ENCODE data around the gene ZBTB40. TPM values are rescaled to one million over a fixed set of nuclear protein-coding genes. Genes with fewer than 3 reads are reported as not detected.

The ZBTB40 gene, protein sequence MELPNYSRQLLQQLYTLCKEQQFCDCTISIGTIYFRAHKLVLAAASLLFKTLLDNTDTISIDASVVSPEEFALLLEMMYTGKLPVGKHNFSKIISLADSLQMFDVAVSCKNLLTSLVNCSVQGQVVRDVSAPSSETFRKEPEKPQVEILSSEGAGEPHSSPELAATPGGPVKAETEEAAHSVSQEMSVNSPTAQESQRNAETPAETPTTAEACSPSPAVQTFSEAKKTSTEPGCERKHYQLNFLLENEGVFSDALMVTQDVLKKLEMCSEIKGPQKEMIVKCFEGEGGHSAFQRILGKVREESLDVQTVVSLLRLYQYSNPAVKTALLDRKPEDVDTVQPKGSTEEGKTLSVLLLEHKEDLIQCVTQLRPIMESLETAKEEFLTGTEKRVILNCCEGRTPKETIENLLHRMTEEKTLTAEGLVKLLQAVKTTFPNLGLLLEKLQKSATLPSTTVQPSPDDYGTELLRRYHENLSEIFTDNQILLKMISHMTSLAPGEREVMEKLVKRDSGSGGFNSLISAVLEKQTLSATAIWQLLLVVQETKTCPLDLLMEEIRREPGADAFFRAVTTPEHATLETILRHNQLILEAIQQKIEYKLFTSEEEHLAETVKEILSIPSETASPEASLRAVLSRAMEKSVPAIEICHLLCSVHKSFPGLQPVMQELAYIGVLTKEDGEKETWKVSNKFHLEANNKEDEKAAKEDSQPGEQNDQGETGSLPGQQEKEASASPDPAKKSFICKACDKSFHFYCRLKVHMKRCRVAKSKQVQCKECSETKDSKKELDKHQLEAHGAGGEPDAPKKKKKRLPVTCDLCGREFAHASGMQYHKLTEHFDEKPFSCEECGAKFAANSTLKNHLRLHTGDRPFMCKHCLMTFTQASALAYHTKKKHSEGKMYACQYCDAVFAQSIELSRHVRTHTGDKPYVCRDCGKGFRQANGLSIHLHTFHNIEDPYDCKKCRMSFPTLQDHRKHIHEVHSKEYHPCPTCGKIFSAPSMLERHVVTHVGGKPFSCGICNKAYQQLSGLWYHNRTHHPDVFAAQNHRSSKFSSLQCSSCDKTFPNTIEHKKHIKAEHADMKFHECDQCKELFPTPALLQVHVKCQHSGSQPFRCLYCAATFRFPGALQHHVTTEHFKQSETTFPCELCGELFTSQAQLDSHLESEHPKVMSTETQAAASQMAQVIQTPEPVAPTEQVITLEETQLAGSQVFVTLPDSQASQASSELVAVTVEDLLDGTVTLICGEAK
- 13.7 and 13.9 TPM in 2 replicates for total RNA-seq

DNA sequence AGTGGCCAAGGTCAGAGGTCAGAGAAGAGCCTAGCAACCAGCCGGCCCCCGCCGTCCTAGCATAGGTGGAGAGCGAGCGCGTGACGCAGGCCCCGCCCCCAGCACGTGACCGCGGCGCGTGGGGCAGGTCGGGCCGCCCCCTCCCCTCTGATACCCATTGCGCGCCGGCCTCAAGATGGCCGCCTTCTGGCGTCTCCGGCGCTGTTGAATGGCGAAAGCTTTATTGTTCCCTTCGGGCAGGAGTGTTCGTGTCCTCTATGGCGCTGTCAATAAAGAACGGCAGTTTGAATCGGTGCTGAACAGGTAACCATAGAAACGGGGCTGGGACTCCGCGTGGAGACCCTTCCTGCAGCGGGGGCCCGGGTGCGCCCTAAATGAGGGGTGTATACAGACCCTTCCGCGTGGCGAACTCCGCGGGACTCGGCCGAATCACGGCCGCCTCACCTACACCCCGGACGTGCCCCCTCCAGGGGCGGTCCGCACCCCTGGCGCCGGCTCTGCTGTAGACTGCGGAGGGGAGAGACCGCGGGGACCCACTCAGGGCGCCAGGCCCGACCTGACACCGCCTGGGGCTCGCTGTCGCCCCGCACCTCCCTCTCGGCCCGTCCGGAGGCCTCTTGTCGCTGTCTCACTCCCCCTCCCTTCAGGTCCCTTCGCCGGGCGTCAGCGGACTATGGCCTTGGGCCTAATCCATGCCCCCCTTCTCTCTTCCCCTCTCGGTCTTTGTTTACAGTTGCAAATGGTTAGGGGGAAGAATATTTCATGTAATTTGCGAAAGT lies at the start of gene ZBTB40:
ZBTB40 (plus strand) TSS at position 150 of the 779 bp plus-strand sequence. CDS start 38,098 bp downstream, outside the sequence.

DNA sequence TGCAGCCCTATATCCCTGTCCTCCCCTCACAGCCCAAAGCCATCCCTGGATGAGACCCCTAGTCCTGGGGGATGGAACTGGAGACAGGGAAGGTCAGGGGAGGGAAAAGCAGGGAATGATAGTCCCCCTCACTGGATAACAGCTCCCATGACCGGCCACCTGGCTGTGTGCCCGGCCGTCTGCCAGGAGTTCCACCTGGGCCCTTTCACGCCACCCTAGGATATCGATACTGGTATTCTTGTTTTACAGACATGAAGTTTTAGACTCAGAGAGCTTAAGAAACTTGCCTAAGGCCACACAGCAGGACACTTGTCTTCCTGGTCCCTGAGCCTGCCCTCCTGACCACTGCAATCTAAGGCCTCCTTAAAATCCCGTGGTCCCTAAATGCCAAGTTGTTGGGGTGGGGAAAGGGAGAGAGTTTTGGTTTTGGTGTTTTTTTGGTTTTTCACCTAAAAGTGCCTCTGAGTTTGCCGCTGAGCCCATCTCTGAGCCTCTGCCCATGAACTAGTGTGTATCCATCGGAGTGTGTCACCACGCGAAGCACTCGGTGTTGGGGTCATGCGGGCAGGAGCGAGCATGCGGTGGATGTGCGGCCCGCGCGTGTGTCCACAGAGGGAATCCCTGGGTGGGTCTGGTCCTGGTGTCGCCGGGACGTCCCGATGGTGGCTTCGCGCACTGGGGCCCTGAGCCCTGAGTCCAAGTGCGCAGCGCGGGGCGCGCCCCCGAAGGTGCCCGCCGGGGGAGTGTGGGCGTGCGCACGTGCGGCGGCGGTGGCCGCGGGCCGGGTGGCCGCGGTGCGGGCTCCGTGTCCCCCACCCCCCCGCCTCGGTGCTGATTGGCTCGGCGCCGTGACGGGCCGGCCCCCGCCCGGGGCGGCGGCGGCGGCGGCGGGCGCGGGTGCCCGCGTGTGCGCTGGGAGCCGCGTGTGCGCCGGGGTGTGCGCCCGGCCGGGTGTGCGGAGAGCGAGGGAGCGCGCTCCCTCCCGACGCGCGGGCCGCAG lies 111.2 kb downstream of the ZBTB40 start, which contains the start of gene EPHA8:
EPHA8 (plus strand) TSS at position 906 of the 1,000 bp plus-strand sequence. CDS start 147 bp downstream, outside the sequence.

Other genes starting within 250 kb of the ZBTB40 start
- not detected in 2 replicates for gene EPHA8, start 111.6 kb downstream of the ZBTB40 start, total RNA-seq
- gene C1QA, start 184.8 kb downstream of the ZBTB40 start, total RNA-seq = not detected in 2 replicates
- not detected in 2 replicates for gene C1QC, start 191.8 kb downstream of the ZBTB40 start, total RNA-seq
- not detected in 2 replicates for gene C1QB, start 201.4 kb downstream of the ZBTB40 start, total RNA-seq